ENCODE results near the gene SPTBN2. TPM values are rescaled to one million over a fixed set of nuclear protein-coding genes. Genes with fewer than 3 reads are reported as not detected.

SPTBN2 gene
- total and polyA plus RNA-seq, 8 donors, result 7.5 to 26.4 (median 9.0) TPM

GRCh38 chr11:66710384-66710930, 18.6 kb downstream of the SPTBN2 start:
- Histone ChIP-seq H3K9me3 (no peaks in the 10 kb centered on the region), H3K4me1 (no peaks in the 10 kb centered on the region), H3K27ac (no peak overlapping the region), H3K4me3 (no peak overlapping the region), H3K27me3 (no peaks in the 10 kb centered on the region), H3K36me3 (no peaks in the 10 kb centered on the region)
- DNase-seq (peak in 1 of 4 donors; percentile 49), ATAC-seq (no peak)
- intact Hi-C loops (cut with DNase I), result no loop called here
- TF ChIP-seq CTCF (IDR thresholded peaks at IDR 0.05), result no peak

- TF ChIP-seq CTCF (IDR thresholded peaks at IDR 0.05), result no peak
- DNase-seq (peak in 1 of 4 donors; percentile 71), ATAC-seq (no peak)
- no peak overlapping the region for H3K4me3 ChIP-seq
- no peak overlapping the region for H3K27ac ChIP-seq
- H3K27me3 ChIP-seq, result no peaks in the 10 kb centered on the region
- intact Hi-C loops (cut with DNase I), result no loop called here
- H3K9me3 ChIP-seq, result no peaks in the 10 kb centered on the region
- no peaks in the 10 kb centered on the region for H3K36me3 ChIP-seq
- no peaks in the 10 kb centered on the region for H3K4me1 ChIP-seq
These were observed 20.3 kb downstream of the SPTBN2 start for GRCh38 chr11:66708701-66709100.

GRCh38 chr11:66708094-66708493, 20.9 kb downstream of the SPTBN2 start:
- intact Hi-C loops (cut with DNase I), result no loop called here
- Histone ChIP-seq H3K9me3 (no peaks in the 10 kb centered on the region), H3K4me3 (no peak overlapping the region), H3K4me1 (no peaks in the 10 kb centered on the region), H3K36me3 (no peaks in the 10 kb centered on the region), H3K27ac (no peak overlapping the region), H3K27me3 (no peaks in the 10 kb centered on the region)
- DNase-seq (peak in 1 of 4 donors; percentile 77), ATAC-seq (no peak)
- TF ChIP-seq CTCF (IDR thresholded peaks at IDR 0.05), result no peak

GRCh38 chr11:66707486-66707885, 21.5 kb downstream of the SPTBN2 start:
- DNase-seq, result peak in 1 of 4 donors; percentile 74
- Histone ChIP-seq H3K36me3 (no peaks in the 10 kb centered on the region), H3K4me1 (no peaks in the 10 kb centered on the region), H3K27ac (no peak overlapping the region), H3K9me3 (no peaks in the 10 kb centered on the region), H3K4me3 (no peak overlapping the region), H3K27me3 (no peaks in the 10 kb centered on the region)
- ATAC-seq, result no peak
- no peak for TF ChIP-seq CTCF (IDR thresholded peaks at IDR 0.05)
- intact Hi-C loops (cut with DNase I), result no loop called here

- no peak overlapping the region for H3K4me3 ChIP-seq
- H3K27ac ChIP-seq, result no peak overlapping the region
- DNase-seq (peak in 1 of 4 donors; percentile 49), ATAC-seq (no peak)
- no peaks in the 10 kb centered on the region for H3K9me3 ChIP-seq
- intact Hi-C loops (cut with DNase I), result no loop called here
- no peaks in the 10 kb centered on the region for H3K36me3 ChIP-seq
- no peaks in the 10 kb centered on the region for H3K4me1 ChIP-seq
- no peak for TF ChIP-seq CTCF (IDR thresholded peaks at IDR 0.05)
- no peaks in the 10 kb centered on the region for H3K27me3 ChIP-seq
These were observed 22.0 kb downstream of the SPTBN2 start for GRCh38 chr11:66706989-66707388.
